ENCODE measurements around the gene PRKG1.

The PRKG1 gene

DNA sequence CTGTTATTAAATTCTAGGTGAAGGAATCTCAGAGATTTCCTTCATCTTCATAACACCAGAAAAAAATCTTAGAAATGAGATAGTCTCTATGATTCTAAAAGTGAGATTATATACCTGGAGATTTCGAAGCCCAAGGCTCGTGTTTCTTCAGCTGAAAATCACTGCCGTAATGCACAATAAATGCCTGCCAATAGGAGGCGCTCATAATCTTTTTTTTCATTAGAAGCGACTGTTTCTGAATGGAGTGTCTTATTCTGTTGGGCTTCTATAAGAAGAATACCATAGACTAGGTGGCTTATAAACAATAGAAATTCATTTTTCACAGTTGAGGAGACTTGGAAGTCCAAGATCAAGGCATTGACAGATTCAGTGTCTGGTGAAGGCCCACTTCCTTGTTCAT, 294.7 kb downstream of the PRKG1 start:
- H3K79me2 ChIP-seq (ENCODE audit: control insufficient read depth, insufficient read depth, low read length): no peaks in the 10 kb centered on the region
- DNase-seq: peak; percentile 51
- H2BK120ac ChIP-seq (ENCODE audit: low read depth, low read length): no peak overlapping the region
- no peak overlapping the region for H2AK5ac ChIP-seq (ENCODE audit: low read length)
- WGBS (ENCODE audit: extremely low coverage, insufficient coverage, low lambda C conversion rate): no CpG with 5 or more reads among the region's 5 CpGs
- no peak overlapping the region for H3K9ac ChIP-seq (ENCODE audit: low read length)
- no peak overlapping the region for H3K27ac ChIP-seq (ENCODE audit: low read depth, low read length)
- no peaks in the 10 kb centered on the region for H3K79me1 ChIP-seq (ENCODE audit: low read length)
- H4K8ac ChIP-seq (ENCODE audit: low read depth, low read length): no peak overlapping the region
- no peak overlapping the region for H3K4me3 ChIP-seq (ENCODE audit: low read length)
- H4K5ac ChIP-seq (ENCODE audit: low read length): no peak overlapping the region
- no peak overlapping the region for H3K4me2 ChIP-seq (ENCODE audit: low read length)
- H3K36me3 ChIP-seq (ENCODE audit: control insufficient read depth, insufficient read depth, low read length): no peaks in the 10 kb centered on the region
- H3K4ac ChIP-seq (ENCODE audit: low read depth, low read length): no peak overlapping the region
- H3K56ac ChIP-seq (ENCODE audit: low read length): no peak overlapping the region
- H3K23ac ChIP-seq (ENCODE audit: low read length): no peak overlapping the region
- no peak overlapping the region for H2BK5ac ChIP-seq (ENCODE audit: low read length)
- H3K18ac ChIP-seq (ENCODE audit: low read length): no peak overlapping the region
- H3K27me3 ChIP-seq (ENCODE audit: insufficient read depth, low read length, poor library complexity): no peaks in the 10 kb centered on the region
- H3K4me1 ChIP-seq (ENCODE audit: control insufficient read depth, low read depth, low read length): no peaks in the 10 kb centered on the region
- no peak overlapping the region for H2BK15ac ChIP-seq (replicated peaks; ENCODE audit: low read depth)

DNA sequence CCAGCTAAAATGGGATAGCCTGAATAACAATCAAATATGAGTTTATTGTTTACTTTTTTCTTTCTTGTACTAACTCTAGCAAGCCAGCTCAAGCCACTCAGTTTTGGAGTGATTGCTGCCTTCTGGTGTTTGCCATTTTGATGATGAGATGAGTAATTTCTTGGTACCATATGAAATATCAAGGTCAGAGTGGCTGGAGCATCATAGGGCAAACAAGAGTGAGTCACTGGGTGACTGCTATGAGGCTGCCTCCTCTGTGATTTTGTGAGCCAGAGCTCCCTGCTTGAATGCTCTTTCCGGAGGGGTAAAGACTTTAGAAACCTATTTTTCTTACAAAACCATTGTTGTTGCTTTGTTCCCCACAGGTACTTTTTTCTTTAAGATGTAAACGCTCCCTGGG, 295.6 kb downstream of the PRKG1 start:
- no peak overlapping the region for H2BK15ac ChIP-seq (replicated peaks; ENCODE audit: low read depth)
- H3K9ac ChIP-seq (ENCODE audit: low read length): no peak overlapping the region
- H3K79me1 ChIP-seq (ENCODE audit: low read length): no peaks in the 10 kb centered on the region
- H3K4me3 ChIP-seq (ENCODE audit: low read length): no peak overlapping the region
- no peak overlapping the region for H3K56ac ChIP-seq (ENCODE audit: low read length)
- H3K27ac ChIP-seq (ENCODE audit: low read depth, low read length): no peak overlapping the region
- no peak overlapping the region for H3K4me2 ChIP-seq (ENCODE audit: low read length)
- no CpG with 5 or more reads among the region's 2 CpGs for WGBS (ENCODE audit: extremely low coverage, insufficient coverage, low lambda C conversion rate)
- DNase-seq: no peak
- no peaks in the 10 kb centered on the region for H3K36me3 ChIP-seq (ENCODE audit: control insufficient read depth, insufficient read depth, low read length)
- no peak overlapping the region for H2BK120ac ChIP-seq (ENCODE audit: low read depth, low read length)
- H4K5ac ChIP-seq (ENCODE audit: low read length): no peak overlapping the region
- no peak overlapping the region for H4K8ac ChIP-seq (ENCODE audit: low read depth, low read length)
- H3K27me3 ChIP-seq (ENCODE audit: insufficient read depth, low read length, poor library complexity): no peaks in the 10 kb centered on the region
- H3K18ac ChIP-seq (ENCODE audit: low read length): peak overlapping the region; percentile 18
- no peak overlapping the region for H3K23ac ChIP-seq (ENCODE audit: low read length)
- no peak overlapping the region for H3K4ac ChIP-seq (ENCODE audit: low read depth, low read length)
- H3K4me1 ChIP-seq (ENCODE audit: control insufficient read depth, low read depth, low read length): no peaks in the 10 kb centered on the region
- no peak overlapping the region for H2BK5ac ChIP-seq (ENCODE audit: low read length)
- no peak overlapping the region for H2AK5ac ChIP-seq (ENCODE audit: low read length)
- no peaks in the 10 kb centered on the region for H3K79me2 ChIP-seq (ENCODE audit: control insufficient read depth, insufficient read depth, low read length)

DNA sequence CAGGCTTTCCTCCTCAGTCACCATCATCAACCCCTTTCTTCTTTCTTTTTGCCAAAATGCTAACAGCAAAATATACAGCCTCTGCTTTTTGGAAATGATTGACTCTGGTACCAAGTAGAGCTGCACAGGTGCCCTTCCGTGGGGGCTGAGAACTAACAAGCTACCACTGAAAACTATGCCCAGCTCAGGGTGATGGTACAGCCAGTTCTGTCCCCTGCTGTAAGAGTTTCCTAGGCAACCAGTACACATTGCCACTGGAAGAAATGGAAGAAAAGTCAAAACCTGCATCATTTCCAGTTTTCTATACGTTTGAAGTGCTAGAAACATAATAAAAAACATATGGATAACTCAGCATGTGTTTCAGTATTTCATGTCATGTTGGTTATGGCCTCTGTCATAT, 297.5 kb downstream of the PRKG1 start:
- Histone ChIP-seq H3K79me1 (ENCODE audit: low read length) (no peaks in the 10 kb centered on the region), H3K27ac (ENCODE audit: low read depth, low read length) (no peak overlapping the region), H2BK5ac (ENCODE audit: low read length) (no peak overlapping the region), H2AK5ac (ENCODE audit: low read length) (no peak overlapping the region), H3K36me3 (ENCODE audit: control insufficient read depth, insufficient read depth, low read length) (no peaks in the 10 kb centered on the region), H3K79me2 (ENCODE audit: control insufficient read depth, insufficient read depth, low read length) (no peaks in the 10 kb centered on the region), H3K23ac (ENCODE audit: low read length) (no peak overlapping the region), H2BK15ac (replicated peaks; ENCODE audit: low read depth) (no peak overlapping the region), H3K4me2 (ENCODE audit: low read length) (no peak overlapping the region), H3K4ac (ENCODE audit: low read depth, low read length) (no peak overlapping the region), H3K56ac (ENCODE audit: low read length) (no peak overlapping the region), H2BK120ac (ENCODE audit: low read depth, low read length) (no peak overlapping the region), H3K27me3 (ENCODE audit: insufficient read depth, low read length, poor library complexity) (no peaks in the 10 kb centered on the region), H4K8ac (ENCODE audit: low read depth, low read length) (no peak overlapping the region), H3K4me1 (ENCODE audit: control insufficient read depth, low read depth, low read length) (no peaks in the 10 kb centered on the region), H3K4me3 (ENCODE audit: low read length) (no peak overlapping the region), H4K5ac (ENCODE audit: low read length) (no peak overlapping the region), H3K9ac (ENCODE audit: low read length) (no peak overlapping the region), H3K18ac (ENCODE audit: low read length) (no peak overlapping the region)
- peak; percentile 50 for DNase-seq
- WGBS (ENCODE audit: extremely low coverage, insufficient coverage, low lambda C conversion rate): no CpG with 5 or more reads among the region's 2 CpGs

DNA sequence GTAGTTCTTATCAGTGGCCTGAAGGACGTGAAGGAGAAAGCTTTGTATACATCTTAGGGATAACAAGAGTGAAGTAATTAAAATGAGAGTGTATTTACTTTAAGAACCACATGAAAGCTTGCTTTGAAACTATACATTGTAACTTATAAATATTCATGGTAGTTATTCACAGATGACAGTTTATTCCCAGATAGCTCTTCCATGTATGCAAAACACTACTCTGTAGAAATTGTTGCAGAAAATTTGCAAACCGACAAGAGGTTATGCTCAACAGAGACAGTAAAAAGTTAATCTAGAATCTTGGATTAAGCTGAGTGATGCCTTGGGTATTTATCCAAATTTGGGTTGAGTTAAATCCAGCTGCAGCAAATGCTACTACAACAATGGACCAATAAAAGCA, 301.5 kb downstream of the PRKG1 start:
- no peaks in the 10 kb centered on the region for H3K79me1 ChIP-seq (ENCODE audit: low read length)
- H3K4me3 ChIP-seq (ENCODE audit: low read length): no peak overlapping the region
- no peak overlapping the region for H3K27ac ChIP-seq (ENCODE audit: low read depth, low read length)
- H3K4me1 ChIP-seq (ENCODE audit: control insufficient read depth, low read depth, low read length): no peaks in the 10 kb centered on the region
- H2BK120ac ChIP-seq (ENCODE audit: low read depth, low read length): no peak overlapping the region
- H3K23ac ChIP-seq (ENCODE audit: low read length): no peak overlapping the region
- no peak overlapping the region for H3K4me2 ChIP-seq (ENCODE audit: low read length)
- no peaks in the 10 kb centered on the region for H3K79me2 ChIP-seq (ENCODE audit: control insufficient read depth, insufficient read depth, low read length)
- WGBS (ENCODE audit: extremely low coverage, insufficient coverage, low lambda C conversion rate): no CpG with 5 or more reads among the region's 2 CpGs
- no peak overlapping the region for H4K8ac ChIP-seq (ENCODE audit: low read depth, low read length)
- H3K9ac ChIP-seq (ENCODE audit: low read length): no peak overlapping the region
- no peak overlapping the region for H2BK5ac ChIP-seq (ENCODE audit: low read length)
- H2AK5ac ChIP-seq (ENCODE audit: low read length): no peak overlapping the region
- H3K18ac ChIP-seq (ENCODE audit: low read length): no peak overlapping the region
- H3K56ac ChIP-seq (ENCODE audit: low read length): no peak overlapping the region
- no peaks in the 10 kb centered on the region for H3K36me3 ChIP-seq (ENCODE audit: control insufficient read depth, insufficient read depth, low read length)
- DNase-seq: no peak
- no peaks in the 10 kb centered on the region for H3K27me3 ChIP-seq (ENCODE audit: insufficient read depth, low read length, poor library complexity)
- H3K4ac ChIP-seq (ENCODE audit: low read depth, low read length): no peak overlapping the region
- no peak overlapping the region for H2BK15ac ChIP-seq (replicated peaks; ENCODE audit: low read depth)
- H4K5ac ChIP-seq (ENCODE audit: low read length): no peak overlapping the region

DNA sequence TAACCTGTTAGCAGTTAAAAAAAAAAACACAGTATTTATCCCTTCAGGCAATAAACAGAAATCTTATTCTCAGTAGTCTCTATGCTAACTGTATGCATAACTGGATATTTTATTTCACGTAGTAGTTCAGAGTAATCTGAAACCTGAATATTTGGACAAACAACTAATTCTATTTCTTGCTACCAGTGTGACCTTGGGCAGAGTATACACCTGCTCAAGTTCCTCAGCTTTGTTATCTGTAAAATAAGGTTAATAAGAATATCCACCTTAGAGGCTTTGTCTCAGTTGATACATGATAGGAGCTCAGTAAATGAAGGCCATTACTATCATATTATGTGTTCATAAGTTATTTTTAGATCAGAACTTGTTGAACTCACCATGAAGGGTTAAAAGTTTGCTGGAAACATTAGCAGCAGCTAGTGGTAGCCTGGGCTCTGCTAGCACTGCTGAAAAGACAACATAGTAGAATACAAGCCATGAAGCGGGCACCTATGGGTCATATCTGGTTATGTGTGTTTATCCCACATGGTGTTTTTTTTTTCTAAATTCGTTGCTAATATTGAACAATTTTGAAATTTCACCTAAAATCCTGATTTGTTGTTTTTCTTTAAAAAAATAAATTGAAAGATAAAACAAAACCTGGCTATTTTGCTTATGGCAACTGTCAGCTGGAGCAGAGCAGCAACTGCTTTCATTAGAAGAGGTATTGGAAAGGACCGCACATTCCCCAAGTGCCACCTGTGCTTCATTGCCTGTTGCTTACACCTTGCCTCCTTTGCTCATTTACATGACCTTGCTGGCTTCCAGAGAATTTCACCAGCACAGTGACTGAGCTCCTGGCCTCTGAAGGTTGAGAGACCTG, 303.0 kb downstream of the PRKG1 start:
- no peak overlapping the region for H4K8ac ChIP-seq (ENCODE audit: low read depth, low read length)
- no peak overlapping the region for H2BK120ac ChIP-seq (ENCODE audit: low read depth, low read length)
- no peaks in the 10 kb centered on the region for H3K27me3 ChIP-seq (ENCODE audit: insufficient read depth, low read length, poor library complexity)
- H3K4ac ChIP-seq (ENCODE audit: low read depth, low read length): no peak overlapping the region
- H2BK15ac ChIP-seq (replicated peaks; ENCODE audit: low read depth): no peak overlapping the region
- no peaks in the 10 kb centered on the region for H3K79me2 ChIP-seq (ENCODE audit: control insufficient read depth, insufficient read depth, low read length)
- no peak overlapping the region for H3K18ac ChIP-seq (ENCODE audit: low read length)
- no peak overlapping the region for H3K23ac ChIP-seq (ENCODE audit: low read length)
- no peak overlapping the region for H4K5ac ChIP-seq (ENCODE audit: low read length)
- no peaks in the 10 kb centered on the region for H3K4me1 ChIP-seq (ENCODE audit: control insufficient read depth, low read depth, low read length)
- WGBS (ENCODE audit: extremely low coverage, insufficient coverage, low lambda C conversion rate): no CpG with 5 or more reads among the region's 4 CpGs
- H3K27ac ChIP-seq (ENCODE audit: low read depth, low read length): no peak overlapping the region
- H3K4me3 ChIP-seq (ENCODE audit: low read length): no peak overlapping the region
- no peak overlapping the region for H3K56ac ChIP-seq (ENCODE audit: low read length)
- no peak overlapping the region for H2AK5ac ChIP-seq (ENCODE audit: low read length)
- DNase-seq: no peak
- no peak overlapping the region for H3K9ac ChIP-seq (ENCODE audit: low read length)
- H3K79me1 ChIP-seq (ENCODE audit: low read length): no peaks in the 10 kb centered on the region
- no peak overlapping the region for H2BK5ac ChIP-seq (ENCODE audit: low read length)
- no peak overlapping the region for H3K4me2 ChIP-seq (ENCODE audit: low read length)
- H3K36me3 ChIP-seq (ENCODE audit: control insufficient read depth, insufficient read depth, low read length): no peaks in the 10 kb centered on the region
